Neural cell (in vitro differentiated cells): Measurements from ENCODE around the gene SCCPDH. TPM values are rescaled to one million over a fixed set of nuclear protein-coding genes. Genes with fewer than 3 reads are reported as not detected.

Experiments used
- H2AFZ ChIP-seq: fragments of 200-600, 300-800 bp; sonication (generic), shearing (Covaris generic); 2 replicates; pipeline ENCODE4 v1.6.0; 2014; ENCODE audit warnings: low read depth, mild to moderate bottlenecking, antibody characterized with exemption, low read length, moderate library complexity
- H3F3A ChIP-seq: fragments of 200-600 bp; shearing (Covaris generic); 2 replicates; pipeline ENCODE4 v1.6.1; 2016; ENCODE audit warnings: mild to moderate bottlenecking, moderate library complexity, mixed read lengths, antibody characterized with exemption, low read length; ENCODE audit not compliant: insufficient read depth, poor library complexity, severe bottlenecking
- H3K27ac ChIP-seq: fragments of 200-600, 300-800 bp; sonication (generic), shearing (Covaris generic); 2 replicates; pipeline ENCODE4 v1.5.1; 2014; ENCODE audit warnings: mild to moderate bottlenecking, low read length, moderate library complexity
- H3K27me3 ChIP-seq: fragments of 300-800, 200-600 bp; sonication (generic), shearing (Covaris generic); 2 replicates; pipeline ENCODE4 v1.6.0; 2014; ENCODE audit warnings: mild to moderate bottlenecking, low read depth, low read length, moderate library complexity; ENCODE audit not compliant: insufficient read depth
- H3K36me3 ChIP-seq: fragments of 300-800, 200-600 bp; sonication (generic), shearing (Covaris generic); 2 replicates; pipeline ENCODE4 v1.5.1; 2014; ENCODE audit warnings: mild to moderate bottlenecking, antibody characterized with exemption, low read length, moderate library complexity; ENCODE audit not compliant: insufficient read depth
- H3K4me2 ChIP-seq: fragments of 300-800, 200-600 bp; sonication (generic), shearing (Covaris generic); 2 replicates; pipeline ENCODE4 v1.6.0; 2014; ENCODE audit warnings: mild to moderate bottlenecking, low read length
- H3K4me3 ChIP-seq: fragments of 300-800, 200-600 bp; sonication (generic), shearing (Covaris generic); 2 replicates; pipeline ENCODE4 v1.5.1; 2014; ENCODE audit warnings: mild to moderate bottlenecking, low read length, moderate library complexity
- H3K79me2 ChIP-seq: fragments of 200-600 bp; shearing (Covaris generic); replicated peaks from 2 replicates; pipeline ENCODE4 v1.6.0; 2014; ENCODE audit warnings: mild to moderate bottlenecking, low read length, moderate library complexity; ENCODE audit not compliant: insufficient read depth
- H3K9ac ChIP-seq: fragments of 300-800, 200-600 bp; sonication (generic), shearing (Covaris generic); 2 replicates; pipeline ENCODE4 v1.6.1; 2016; ENCODE audit warnings: mild to moderate bottlenecking, low read length, mixed read lengths
- H3K9me2 ChIP-seq: fragments of 200-600 bp; shearing (Covaris generic); 2 replicates; pipeline ENCODE4 v1.6.1; 2016; ENCODE audit warnings: mild to moderate bottlenecking, low read length, mixed read lengths; ENCODE audit not compliant: insufficient read depth
- H3K9me3 ChIP-seq: fragments of 200-600, 300-800 bp; sonication (generic), shearing (Covaris generic); 2 replicates; pipeline ENCODE4 v1.6.1; 2016; ENCODE audit warnings: mild to moderate bottlenecking, mixed run types, low read length, moderate library complexity, mixed read lengths
- H4K20me1 ChIP-seq: fragments of 200-600 bp; shearing (Covaris generic); 2 replicates; pipeline ENCODE4 v1.6.1; 2016; ENCODE audit warnings: mild to moderate bottlenecking, mixed run types; ENCODE audit not compliant: insufficient read depth
- CTCF ChIP-seq: fragments of 450-650 bp; IDR thresholded peaks from 2 replicates; pipeline ENCODE4 v1.5.1; 2014; ENCODE audit warnings: antibody characterized with exemption, mild to moderate bottlenecking, moderate library complexity; ENCODE audit not compliant: poor library complexity, severe bottlenecking
- EP300 ChIP-seq: fragments of 450-650 bp; conservative IDR thresholded peaks from 2 replicates; pipeline ENCODE4 v1.6.1; 2014; ENCODE audit warnings: antibody characterized with exemption, mild to moderate bottlenecking, moderate library complexity; ENCODE audit not compliant: poor library complexity, severe bottlenecking
- EZH2 ChIP-seq: fragments of 200-600, 300-800 bp; shearing (Covaris generic), sonication (generic); IDR thresholded peaks from 2 replicates; pipeline ENCODE4 v1.6.1; 2014; ENCODE audit warnings: antibody characterized with exemption, low read length, borderline replicate concordance, mild to moderate bottlenecking; ENCODE audit not compliant: insufficient read depth, poor library complexity, severe bottlenecking
- MXI1 ChIP-seq: fragments of 450-650 bp; conservative IDR thresholded peaks from 2 replicates; pipeline ENCODE4 v1.6.1; 2014; ENCODE audit warnings: antibody characterized with exemption, mild to moderate bottlenecking; ENCODE audit not compliant: poor library complexity, severe bottlenecking
- POLR2AphosphoS5 ChIP-seq: IDR thresholded peaks from 2 replicates; pipeline ENCODE4 v1.6.1; 2012
- RAD21 ChIP-seq: fragments of 450-650 bp; conservative IDR thresholded peaks from 2 replicates; pipeline ENCODE4 v1.6.1; 2014; ENCODE audit warnings: antibody characterized with exemption, mild to moderate bottlenecking, moderate library complexity
- REST ChIP-seq: IDR thresholded peaks from 2 replicates; pipeline ENCODE4 v1.6.1; 2012; ENCODE audit warnings: borderline replicate concordance
- SMC3 ChIP-seq: fragments of 450-650 bp; conservative IDR thresholded peaks from 2 replicates; pipeline ENCODE4 v1.6.1; 2014; ENCODE audit warnings: antibody characterized with exemption, mild to moderate bottlenecking, moderate library complexity; ENCODE audit not compliant: poor library complexity
- TAF1 ChIP-seq: IDR thresholded peaks from 2 replicates; pipeline ENCODE4 v1.6.1; 2012; ENCODE audit warnings: low read depth
- polyA plus RNA-seq: library from polyadenylated mRNA; depleted of rRNA; stranded (reverse); fragments of >200 nt; gene quantifications from 2 replicates; pipeline ENCODE4 v1.2.3, GENCODE V29; 2014

The SCCPDH gene
- polyA plus RNA-seq, 1 donor from 2014 or later = 94.2 TPM

GRCh38 chr1:246789454-246790339 lies 65.5 kb downstream of the SCCPDH start:
- Histone ChIP-seq H3K79me2 (no peaks in the 10 kb centered on the region), H3K27me3 (no peaks in the 10 kb centered on the region), H3K27ac (no peak overlapping the region), H4K20me1 (no peaks in the 10 kb centered on the region), H3K9me2 (no peaks in the 10 kb centered on the region), H3F3A (no peaks in the 10 kb centered on the region), H3K4me2 (no peak overlapping the region), H3K9me3 (no peaks in the 10 kb centered on the region), H3K9ac (no peak overlapping the region), H2AFZ (no peak overlapping the region), H3K36me3 (no peaks in the 10 kb centered on the region), H3K4me3 (no peak overlapping the region)
- no peak for TF ChIP-seq TAF1
- TF ChIP-seq EZH2 = no peak
- no peak for TF ChIP-seq RAD21
- TF ChIP-seq MXI1 = no peak
- no peak for TF ChIP-seq REST
- no peak for TF ChIP-seq POLR2AphosphoS5
- no peak for TF ChIP-seq EP300
- TF ChIP-seq CTCF = no peak
- no peak for TF ChIP-seq SMC3

GRCh38 chr1:246790364-246790763 lies 66.2 kb downstream of the SCCPDH start:
- Histone ChIP-seq H3K9me2 (no peaks in the 10 kb centered on the region), H3K36me3 (no peaks in the 10 kb centered on the region), H3K27me3 (no peaks in the 10 kb centered on the region), H3K79me2 (no peaks in the 10 kb centered on the region), H3F3A (no peaks in the 10 kb centered on the region), H3K4me3 (no peak overlapping the region), H4K20me1 (no peaks in the 10 kb centered on the region), H3K9ac (no peak overlapping the region), H3K4me2 (no peak overlapping the region), H3K27ac (no peak overlapping the region), H3K9me3 (no peaks in the 10 kb centered on the region), H2AFZ (no peak overlapping the region)
- TF ChIP-seq CTCF (no peak), RAD21 (no peak), MXI1 (no peak), SMC3 (no peak), TAF1 (no peak), REST (no peak)
